ENCODE measurements around the gene BTBD9.

The BTBD9 gene

DNA sequence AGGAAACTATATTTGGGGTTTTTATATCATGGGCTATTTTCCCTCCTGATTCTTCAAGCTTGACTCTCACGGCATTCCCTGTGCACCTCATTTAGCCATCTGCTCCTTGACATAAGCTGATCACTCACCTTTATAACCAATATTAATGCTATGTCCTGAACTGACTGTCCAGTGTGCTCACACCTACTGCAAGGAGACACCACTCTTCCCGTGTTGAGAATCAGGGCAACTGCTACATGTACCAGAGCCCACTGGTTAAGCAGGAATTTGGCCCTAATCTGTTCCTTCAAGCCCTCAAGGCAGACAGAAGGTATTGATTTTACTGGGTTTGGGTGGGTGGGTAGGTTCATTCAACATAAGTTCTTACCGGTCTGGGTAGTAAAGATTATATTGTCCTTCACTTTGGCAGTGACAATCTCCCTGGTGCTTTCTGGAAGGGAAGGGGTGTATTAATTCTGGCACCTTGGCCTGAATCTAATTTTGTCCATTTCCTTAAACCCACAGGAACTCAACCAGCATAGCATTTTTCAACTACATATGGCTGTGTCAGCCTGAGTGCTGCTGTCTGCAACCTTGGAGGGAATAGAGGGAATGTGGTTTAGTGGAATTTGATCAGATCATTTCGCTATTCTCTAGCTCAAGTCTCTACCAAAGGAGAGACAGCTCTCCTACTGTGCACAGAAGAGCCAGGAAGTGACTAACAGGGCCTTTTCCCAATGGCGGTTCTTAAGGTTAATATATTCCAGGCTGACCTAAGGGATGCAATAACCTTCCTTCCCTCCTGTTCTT lies 293.2 kb downstream of the BTBD9 start:
- FAIRE-seq (no peak), DNase-seq (ENCODE audit: insufficient read length) (no peak)
- TF ChIP-seq POLR2AphosphoS5 (IDR thresholded peaks at IDR 0.05; ENCODE audit: low read depth, low read length) (no peak), POLR2A (IDR thresholded peaks at IDR 0.05; ENCODE audit: low read depth, low read length) (no peak), TAF1 (IDR thresholded peaks at IDR 0.05; ENCODE audit: borderline replicate concordance, low read depth, low read length) (no peak)

DNA sequence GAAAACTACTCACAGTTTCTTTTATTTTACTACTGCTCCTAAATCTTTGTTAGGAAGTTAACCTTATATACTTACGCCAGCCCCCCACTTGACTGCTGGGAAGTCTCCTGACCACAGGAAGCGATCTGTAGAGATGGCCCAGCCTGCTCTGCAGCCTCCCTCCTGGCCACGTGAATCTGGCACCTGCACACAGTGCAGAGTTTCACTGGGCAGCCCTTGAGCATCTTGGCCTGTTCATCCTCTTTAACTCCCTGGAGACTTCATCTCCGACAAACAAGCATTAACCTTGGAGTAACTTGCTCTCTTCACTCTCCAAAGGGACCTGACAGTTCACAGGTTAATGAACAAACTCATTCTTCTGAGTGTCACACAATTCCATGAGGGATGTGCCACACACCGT lies 294.1 kb downstream of the BTBD9 start:
- FAIRE-seq = no peak
- TF ChIP-seq POLR2AphosphoS5 (IDR thresholded peaks at IDR 0.05; ENCODE audit: low read depth, low read length) (no peak), POLR2A (IDR thresholded peaks at IDR 0.05; ENCODE audit: low read depth, low read length) (no peak), TAF1 (IDR thresholded peaks at IDR 0.05; ENCODE audit: borderline replicate concordance, low read depth, low read length) (no peak)
- no peak for DNase-seq (ENCODE audit: insufficient read length)

DNA sequence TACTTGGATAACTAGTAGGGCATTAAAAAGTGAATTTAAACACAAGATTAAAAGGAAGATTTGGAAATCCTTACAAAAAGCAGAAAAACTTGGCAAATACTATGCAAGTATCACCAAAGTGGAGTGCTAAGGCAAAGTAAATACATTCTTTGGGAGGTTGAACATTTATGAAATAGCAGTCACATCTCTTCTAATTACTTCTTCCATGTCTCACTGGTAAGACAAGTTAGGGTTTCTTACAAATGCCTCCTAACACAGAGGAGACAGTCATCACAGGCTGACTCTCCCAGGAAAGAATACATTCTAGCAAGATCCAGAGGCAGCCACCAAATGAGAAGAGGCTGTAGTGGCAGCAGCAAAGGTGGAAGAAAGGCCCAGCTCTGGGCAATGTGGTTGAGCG lies 298.2 kb downstream of the BTBD9 start:
- FAIRE-seq (no peak), DNase-seq (ENCODE audit: insufficient read length) (no peak)
- TF ChIP-seq POLR2AphosphoS5 (IDR thresholded peaks at IDR 0.05; ENCODE audit: low read depth, low read length) (no peak), TAF1 (IDR thresholded peaks at IDR 0.05; ENCODE audit: borderline replicate concordance, low read depth, low read length) (no peak), POLR2A (IDR thresholded peaks at IDR 0.05; ENCODE audit: low read depth, low read length) (no peak)

DNA sequence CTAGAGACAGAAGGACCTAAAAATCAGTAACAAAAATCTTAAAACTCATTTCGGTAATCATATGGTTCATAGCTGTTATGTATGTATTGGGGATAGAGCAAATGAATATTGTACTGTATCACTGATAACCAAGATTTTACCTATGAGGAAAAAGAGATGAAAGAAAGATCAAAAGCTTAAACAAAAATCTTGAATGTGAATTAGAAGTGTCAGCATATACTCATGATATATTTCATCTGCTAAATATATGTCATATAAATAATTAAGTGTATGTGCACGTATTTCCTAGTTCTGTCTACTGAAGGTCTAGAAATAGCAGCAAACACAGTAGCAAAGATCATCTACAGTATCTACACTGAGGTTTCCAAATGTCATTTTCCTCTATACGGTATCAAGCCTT lies 299.8 kb downstream of the BTBD9 start:
- DNase-seq (ENCODE audit: insufficient read length) (no peak), FAIRE-seq (no peak)
- TF ChIP-seq POLR2A (IDR thresholded peaks at IDR 0.05; ENCODE audit: low read depth, low read length) (no peak), TAF1 (IDR thresholded peaks at IDR 0.05; ENCODE audit: borderline replicate concordance, low read depth, low read length) (no peak), POLR2AphosphoS5 (IDR thresholded peaks at IDR 0.05; ENCODE audit: low read depth, low read length) (no peak)

DNA sequence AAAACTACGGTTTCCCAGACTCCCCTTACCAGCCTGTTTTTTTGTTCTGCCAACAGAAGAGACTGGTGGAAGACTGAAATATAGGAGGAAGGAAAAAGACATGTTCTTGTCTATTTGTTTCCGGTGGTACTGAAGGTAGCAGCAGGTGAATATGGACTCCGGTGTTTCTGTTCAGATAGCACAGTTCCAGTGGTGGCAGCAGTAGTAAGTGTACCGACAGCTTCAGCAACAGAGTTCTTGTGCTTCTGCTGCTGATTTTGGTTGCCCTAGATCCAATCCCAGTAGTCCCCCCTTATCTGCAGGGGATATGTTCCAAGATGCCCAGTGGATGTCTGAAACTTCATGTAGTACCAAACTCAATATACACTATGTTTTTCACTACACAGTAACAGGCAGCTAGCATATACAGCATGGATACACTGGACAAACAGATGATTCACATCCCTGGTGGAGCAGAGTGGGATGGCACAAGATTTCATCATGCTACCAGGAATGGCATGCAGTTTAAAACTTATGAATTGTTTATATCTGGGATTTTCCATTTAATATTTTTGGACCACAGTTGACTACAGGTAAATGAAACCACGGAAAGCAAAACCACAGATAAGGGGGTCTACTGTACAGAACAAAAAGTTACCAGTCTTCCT lies 301.8 kb downstream of the BTBD9 start:
- DNase-seq (ENCODE audit: insufficient read length) = no peak
- no peak for TF ChIP-seq POLR2A (IDR thresholded peaks at IDR 0.05; ENCODE audit: low read depth, low read length)
- TF ChIP-seq TAF1 (IDR thresholded peaks at IDR 0.05; ENCODE audit: borderline replicate concordance, low read depth, low read length) = no peak
- TF ChIP-seq POLR2AphosphoS5 (IDR thresholded peaks at IDR 0.05; ENCODE audit: low read depth, low read length) = no peak
- no peak for FAIRE-seq

DNA sequence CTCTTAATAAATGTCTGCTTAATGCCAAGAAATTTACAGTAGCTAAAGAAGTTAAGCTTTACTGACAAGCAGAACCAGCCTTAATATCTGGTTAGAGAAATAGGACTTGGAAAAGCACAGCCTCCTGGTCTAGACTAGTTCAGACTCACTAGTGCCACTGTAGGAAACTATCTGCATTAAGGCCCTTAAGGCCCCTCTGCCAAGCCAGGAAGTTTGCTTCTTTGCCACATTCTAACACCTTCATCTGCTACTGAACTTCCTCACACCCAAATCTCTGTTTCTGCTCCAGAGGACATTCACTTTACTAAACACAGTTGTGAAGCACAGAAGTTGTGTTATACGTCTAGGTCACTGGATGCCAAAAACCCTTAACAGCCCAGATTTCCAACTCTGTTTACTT lies 302.8 kb downstream of the BTBD9 start:
- FAIRE-seq (no peak), DNase-seq (ENCODE audit: insufficient read length) (no peak)
- TF ChIP-seq TAF1 (IDR thresholded peaks at IDR 0.05; ENCODE audit: borderline replicate concordance, low read depth, low read length) (no peak), POLR2A (IDR thresholded peaks at IDR 0.05; ENCODE audit: low read depth, low read length) (no peak), POLR2AphosphoS5 (IDR thresholded peaks at IDR 0.05; ENCODE audit: low read depth, low read length) (no peak)

DNA sequence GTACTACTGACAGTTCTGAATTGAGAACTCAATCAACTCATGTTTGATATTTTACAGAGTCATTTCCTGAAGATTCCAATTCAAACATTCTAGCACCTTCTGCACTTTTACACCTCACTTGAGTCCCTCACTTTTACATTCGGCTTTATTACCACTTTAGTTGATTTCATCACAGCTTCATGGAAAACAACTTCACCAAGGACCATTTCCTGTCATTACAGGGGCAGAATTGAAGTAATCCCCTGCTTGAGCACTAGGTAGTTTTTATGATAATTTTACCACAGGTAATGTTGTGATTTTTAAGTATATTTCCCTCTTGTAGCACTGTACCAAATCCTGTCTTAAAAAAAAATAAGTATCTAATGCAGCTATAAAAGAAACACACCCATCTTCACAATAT lies 312.9 kb downstream of the BTBD9 start:
- DNase-seq (ENCODE audit: insufficient read length) = no peak
- FAIRE-seq = no peak
- no peak for TF ChIP-seq TAF1 (IDR thresholded peaks at IDR 0.05; ENCODE audit: borderline replicate concordance, low read depth, low read length)
- no peak for TF ChIP-seq POLR2AphosphoS5 (IDR thresholded peaks at IDR 0.05; ENCODE audit: low read depth, low read length)
- TF ChIP-seq POLR2A (IDR thresholded peaks at IDR 0.05; ENCODE audit: low read depth, low read length) = no peak

DNA sequence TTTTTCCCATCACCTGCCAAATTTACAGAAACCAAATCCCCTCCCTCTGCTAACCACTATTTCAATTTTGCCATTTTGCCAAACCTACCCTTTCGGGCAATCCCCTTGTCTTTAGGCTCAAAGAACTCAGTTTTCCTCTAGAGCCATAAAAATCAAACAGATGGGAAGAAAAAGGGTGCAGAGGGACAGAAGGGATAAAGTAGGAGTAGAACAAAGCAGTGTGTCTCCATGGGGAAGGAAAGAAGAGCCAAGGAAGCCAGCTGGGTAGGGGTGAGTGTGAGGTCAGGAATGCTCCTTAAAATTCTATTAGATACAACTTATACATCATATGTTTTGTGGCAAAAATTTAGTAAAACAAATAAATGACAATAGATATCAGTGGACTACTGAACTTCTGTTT lies 316.5 kb downstream of the BTBD9 start:
- TF ChIP-seq POLR2AphosphoS5 (IDR thresholded peaks at IDR 0.05; ENCODE audit: low read depth, low read length) (no peak), POLR2A (IDR thresholded peaks at IDR 0.05; ENCODE audit: low read depth, low read length) (no peak), TAF1 (IDR thresholded peaks at IDR 0.05; ENCODE audit: borderline replicate concordance, low read depth, low read length) (no peak)
- FAIRE-seq (no peak), DNase-seq (ENCODE audit: insufficient read length) (no peak)

DNA sequence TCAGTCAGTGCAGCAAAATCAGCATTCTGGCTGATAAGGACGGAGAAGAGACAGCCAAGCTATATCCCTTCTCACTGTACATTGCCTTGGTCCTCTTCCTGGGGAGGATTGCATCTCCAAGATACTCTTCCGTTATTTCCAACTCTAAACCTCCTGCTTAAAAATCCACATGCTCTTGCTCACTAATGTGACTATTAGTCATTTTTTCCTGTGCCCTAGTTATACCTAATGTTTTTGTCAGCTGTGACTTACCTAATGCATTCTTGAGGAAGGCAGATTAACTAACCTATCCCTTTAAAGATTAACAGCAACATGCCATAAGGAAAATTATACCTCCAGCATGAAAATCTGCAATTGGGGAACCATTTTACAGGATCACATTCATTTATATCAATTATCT lies 317.6 kb downstream of the BTBD9 start:
- DNase-seq (ENCODE audit: insufficient read length) = no peak
- no peak for FAIRE-seq
- no peak for TF ChIP-seq POLR2AphosphoS5 (IDR thresholded peaks at IDR 0.05; ENCODE audit: low read depth, low read length)
- TF ChIP-seq TAF1 (IDR thresholded peaks at IDR 0.05; ENCODE audit: borderline replicate concordance, low read depth, low read length) = no peak
- no peak for TF ChIP-seq POLR2A (IDR thresholded peaks at IDR 0.05; ENCODE audit: low read depth, low read length)

DNA sequence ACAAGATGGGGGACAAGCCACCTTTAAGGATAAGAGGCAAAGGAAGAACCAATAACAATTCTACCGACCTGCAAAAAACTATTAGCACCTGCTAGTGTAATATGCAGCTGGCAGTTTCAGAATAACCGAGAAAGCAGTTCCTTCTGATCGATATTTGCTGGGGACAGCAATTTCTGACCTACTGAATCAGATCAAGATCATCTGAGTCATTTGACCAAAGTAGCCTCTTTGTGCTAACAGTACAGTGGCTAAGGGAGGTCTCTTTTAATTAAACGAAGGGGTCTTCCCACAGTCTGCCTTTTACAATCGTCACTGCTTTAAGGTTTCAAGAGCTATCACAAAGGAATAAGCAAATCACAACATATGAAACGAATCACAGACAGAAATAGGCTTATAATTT lies 318.9 kb downstream of the BTBD9 start:
- no peak for TF ChIP-seq POLR2A (IDR thresholded peaks at IDR 0.05; ENCODE audit: low read depth, low read length)
- no peak for TF ChIP-seq TAF1 (IDR thresholded peaks at IDR 0.05; ENCODE audit: borderline replicate concordance, low read depth, low read length)
- peak; percentile 26; the same call in 1 of the 2 replicates for TF ChIP-seq POLR2AphosphoS5 (IDR thresholded peaks at IDR 0.05; ENCODE audit: low read depth, low read length)
- DNase-seq (ENCODE audit: insufficient read length) (no peak), FAIRE-seq (peak; percentile 91)

DNA sequence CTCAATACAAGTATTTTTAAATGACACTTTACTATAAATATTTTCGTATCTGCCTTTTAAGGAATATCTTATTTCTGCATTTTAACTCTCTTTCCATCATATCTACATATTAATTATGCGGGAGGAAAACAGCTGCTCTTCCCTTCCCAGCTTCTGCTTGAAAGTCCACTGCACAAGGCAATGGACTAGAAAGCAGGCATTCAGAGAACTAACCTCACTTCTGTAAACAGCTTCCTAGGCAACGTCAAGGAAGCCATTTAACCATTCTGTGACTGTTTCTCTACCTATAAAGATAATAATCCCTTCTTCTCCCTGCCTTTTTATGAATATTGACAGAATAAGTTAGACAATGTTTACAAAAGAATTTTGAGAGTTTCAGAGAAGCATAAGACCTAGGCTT lies 319.4 kb downstream of the BTBD9 start:
- FAIRE-seq = no peak
- no peak for DNase-seq (ENCODE audit: insufficient read length)
- TF ChIP-seq POLR2AphosphoS5 (IDR thresholded peaks at IDR 0.05; ENCODE audit: low read depth, low read length) (no peak), POLR2A (IDR thresholded peaks at IDR 0.05; ENCODE audit: low read depth, low read length) (no peak), TAF1 (IDR thresholded peaks at IDR 0.05; ENCODE audit: borderline replicate concordance, low read depth, low read length) (no peak)
